Activated CD4-positive, CD25-positive, alpha-beta regulatory T cell treated with anti-CD3 and anti-CD28 coated beads, Interleukin-2, amount 50 U/mL, for 24 hours (primary cell): ENCODE data around the gene PPARD.
A peak's percentile ranks its signal among the peaks of the same experiment; 100 is the strongest.
"Not testable (repeated sequence)": the region's sequence is repeated elsewhere in the genome, so short reads cannot be mapped to it uniquely, and the experiment has no call there.

Experiments used
- ATAC-seq, 2 donors: fragments of 150-1000 bp; cut with Tn5 transposase; one replicate each; pipeline ENCODE4 v1.10.0; 2021; ENCODE audit warnings: mild to moderate bottlenecking in 1 of 2, moderate library complexity in 1 of 2

PPARD gene

DNA sequence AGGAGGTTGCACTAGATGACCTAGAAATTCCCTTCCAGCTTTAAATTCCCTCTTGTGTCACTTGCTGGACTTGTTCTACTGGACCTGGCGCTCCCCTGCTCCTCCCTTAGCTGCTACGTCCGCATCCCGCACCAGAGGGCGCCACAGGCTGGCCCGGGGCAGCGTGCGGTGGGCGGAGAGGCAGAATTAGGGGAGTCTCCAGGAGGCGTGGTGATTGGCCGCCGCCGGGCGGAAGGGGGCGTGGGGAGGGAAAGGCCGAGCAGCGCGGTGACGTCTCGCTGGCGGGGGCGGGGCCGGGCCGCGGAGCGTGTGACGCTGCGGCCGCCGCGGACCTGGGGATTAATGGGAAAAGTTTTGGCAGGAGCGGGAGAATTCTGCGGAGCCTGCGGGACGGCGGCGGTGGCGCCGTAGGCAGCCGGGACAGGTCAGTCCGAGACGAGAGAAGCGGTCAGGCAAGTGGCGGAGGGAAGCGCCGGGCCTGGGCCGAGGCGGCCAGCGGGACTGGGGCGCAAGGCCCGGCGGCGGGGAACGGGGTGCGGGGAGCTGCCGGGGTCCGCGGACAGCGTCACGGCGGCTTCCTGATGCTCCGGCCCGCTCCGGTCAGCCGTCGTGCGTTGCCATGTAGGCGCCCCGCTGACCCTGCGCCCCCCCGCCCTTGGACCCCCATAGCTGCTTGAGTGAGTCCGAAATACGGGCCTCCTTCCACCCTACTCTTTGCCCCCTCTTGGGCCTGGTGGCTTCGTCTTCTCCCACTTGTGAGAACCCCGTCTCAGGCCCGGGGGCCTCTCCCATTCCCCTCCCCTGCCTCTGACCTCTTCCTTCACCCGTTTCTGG lies at the start of gene PPARD:
Gene PPARD, plus strand, starts transcription at position 301 of the 834 bp plus-strand sequence. CDS start 68,530 bp downstream, outside the sequence.
- ATAC-seq = peak; percentile 98 to 99

GRCh38 chr6:35293681-35294080 lies 48.7 kb upstream of the PPARD start:
- ATAC-seq = no peak

DNA sequence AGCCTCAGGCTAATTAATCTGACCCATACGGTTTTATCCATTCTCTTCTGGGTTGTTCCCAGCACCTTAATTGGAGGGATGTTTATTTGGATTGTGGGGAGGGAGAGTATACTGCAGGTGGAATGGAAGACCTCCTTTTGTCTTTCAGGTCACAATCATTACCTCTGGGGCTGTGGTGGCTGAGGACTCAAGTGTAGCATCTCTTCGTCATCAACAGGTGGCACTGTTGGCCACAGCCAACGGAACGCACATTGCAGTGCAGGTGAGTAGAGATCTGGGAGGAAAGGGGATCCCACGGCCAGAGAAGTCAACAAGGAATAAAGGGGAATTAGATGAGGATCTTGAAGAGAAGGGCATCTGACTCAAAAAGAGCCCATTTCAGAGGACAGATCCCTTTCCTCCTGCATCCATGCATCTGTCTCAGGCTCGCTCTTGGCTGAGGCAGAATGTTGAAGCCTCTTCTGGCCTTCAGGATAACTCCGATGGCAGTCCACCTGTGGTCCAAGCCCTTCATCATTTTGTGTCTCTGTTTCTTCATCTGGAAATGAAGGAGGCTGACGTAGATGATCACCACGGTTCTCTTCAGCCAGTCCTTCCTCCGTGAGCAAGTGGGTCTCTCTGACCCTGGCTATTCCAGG lies 47.9 kb upstream of the PPARD start:
- peak; percentile 22 to 23 for ATAC-seq

DNA sequence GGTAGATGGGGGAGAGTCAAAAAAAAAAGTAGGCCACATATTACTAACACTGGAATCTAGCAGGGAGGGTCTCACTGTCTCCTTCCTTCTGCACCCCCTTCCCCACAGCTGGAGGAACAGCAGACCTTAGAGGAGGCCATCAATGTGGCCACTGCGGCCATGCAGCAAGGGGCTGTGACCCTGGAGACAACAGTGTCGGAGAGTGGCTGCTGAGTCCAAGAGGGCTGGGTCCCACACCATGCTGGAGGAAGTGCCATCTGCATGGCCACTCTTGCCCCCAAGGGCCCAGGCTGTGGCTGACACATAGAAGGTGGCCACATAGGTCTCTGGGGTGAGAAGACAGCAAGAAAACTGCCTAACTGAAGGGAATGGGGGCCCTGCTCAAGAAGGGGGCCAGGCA lies 47.3 kb upstream of the PPARD start:
- ATAC-seq = no peak

GRCh38 chr6:35295521-35296315 lies 46.6 kb upstream of the PPARD start:
- ATAC-seq = no peak

DNA sequence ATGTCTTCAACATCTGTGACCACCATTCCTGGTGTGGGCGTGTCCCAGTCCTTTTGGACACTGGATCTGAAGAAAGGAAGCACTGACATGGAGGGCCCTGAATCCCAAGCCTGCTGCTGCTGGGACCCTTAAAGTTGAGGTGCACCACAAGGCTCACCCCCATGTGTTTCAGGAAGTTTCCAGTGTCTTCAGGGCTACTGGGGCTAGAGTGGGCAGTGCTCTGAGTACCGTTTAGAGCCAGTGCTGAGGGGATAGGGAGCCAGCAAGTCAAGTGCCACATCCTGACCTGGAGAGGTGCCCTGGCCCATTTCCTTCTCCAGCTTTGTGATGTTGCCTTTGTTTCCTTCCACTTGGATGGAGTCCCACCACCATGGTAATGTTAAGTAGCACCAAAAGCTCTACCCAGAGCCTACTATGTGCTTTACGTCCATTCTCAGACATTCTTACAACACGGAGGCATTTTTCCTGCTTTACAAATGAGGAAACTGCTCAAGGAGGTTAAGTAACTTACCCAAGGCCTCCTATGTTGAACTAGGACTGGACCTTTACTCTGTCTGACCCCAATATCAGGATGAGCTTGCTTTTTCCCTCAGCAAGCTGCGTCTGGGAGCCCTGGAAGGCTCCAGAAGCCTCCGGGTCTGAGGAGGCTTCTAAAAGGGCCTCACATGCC lies 45.3 kb upstream of the PPARD start:
- no peak for ATAC-seq

DNA sequence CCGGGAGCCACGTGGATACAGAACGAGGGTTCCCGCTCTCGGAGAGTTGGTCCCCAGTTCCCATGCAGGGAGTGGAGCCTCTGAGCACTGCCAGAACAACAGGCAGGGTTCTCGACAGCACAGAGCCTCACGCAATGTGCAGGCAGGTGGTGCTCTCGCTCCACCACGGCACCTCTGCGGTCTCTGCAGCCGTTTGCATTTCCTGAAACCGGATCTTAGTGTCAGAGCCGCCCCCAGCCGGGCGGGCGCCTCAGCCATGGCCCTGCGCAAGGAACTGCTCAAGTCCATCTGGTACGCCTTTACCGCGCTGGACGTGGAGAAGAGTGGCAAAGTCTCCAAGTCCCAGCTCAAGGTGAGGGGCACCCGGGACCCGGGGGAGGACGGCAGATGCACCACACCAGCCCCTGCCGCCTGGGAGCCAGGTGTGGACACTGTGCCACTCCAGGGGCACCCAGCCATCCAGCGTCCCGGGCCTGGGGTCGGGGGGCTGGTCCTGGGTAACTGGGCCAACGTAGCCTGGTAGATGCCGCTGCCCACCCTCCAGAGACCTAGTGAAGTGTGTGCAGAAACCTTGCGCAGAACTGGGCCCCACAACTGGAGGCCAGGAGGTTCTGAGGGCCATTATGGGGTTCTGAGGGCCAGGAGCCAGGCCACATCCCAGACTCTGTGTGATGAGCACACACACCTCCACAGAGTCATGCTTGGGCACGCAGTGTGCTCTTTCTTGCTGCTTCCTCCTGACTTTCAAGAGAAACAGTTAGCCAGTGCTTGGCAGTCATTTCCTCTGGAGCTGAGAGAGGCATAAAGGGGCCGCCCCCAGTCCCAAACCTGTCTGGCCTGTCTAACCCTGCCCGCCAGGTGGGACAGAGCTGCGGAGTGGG lies 44.5 kb upstream of the PPARD start, which contains the start of gene DEF6:
Gene DEF6, plus strand, starts transcription at position 218 of the 881 bp plus-strand sequence. Its CDS starts 39 bp downstream, at position 257.
- peak; percentile 85 to 86 for ATAC-seq

DNA sequence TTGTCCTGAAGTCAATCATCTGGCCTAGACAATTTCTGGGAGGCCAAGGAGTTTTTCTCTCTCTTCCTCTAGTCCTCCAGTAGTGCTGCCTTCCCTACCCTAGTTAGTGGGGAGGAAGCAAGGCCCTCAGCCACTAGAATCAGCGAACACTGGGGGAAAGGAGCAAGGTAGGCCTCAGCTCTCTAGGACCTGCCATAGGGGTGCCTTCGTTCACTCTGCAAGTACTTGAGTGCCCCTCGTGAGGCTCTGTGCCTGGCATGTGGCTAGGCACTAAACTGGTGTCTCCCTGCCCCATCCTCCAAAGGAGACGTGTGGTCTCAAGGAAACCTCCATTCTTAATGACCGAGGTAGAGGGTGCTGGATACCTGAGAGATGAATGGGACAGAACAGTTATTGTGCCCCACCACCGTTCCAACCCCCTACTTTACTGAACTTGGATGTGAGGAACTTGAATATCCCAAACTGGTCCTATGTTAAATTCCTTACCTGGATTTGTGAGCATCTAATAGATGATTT lies 43.7 kb upstream of the PPARD start:
- ATAC-seq = no peak

DNA sequence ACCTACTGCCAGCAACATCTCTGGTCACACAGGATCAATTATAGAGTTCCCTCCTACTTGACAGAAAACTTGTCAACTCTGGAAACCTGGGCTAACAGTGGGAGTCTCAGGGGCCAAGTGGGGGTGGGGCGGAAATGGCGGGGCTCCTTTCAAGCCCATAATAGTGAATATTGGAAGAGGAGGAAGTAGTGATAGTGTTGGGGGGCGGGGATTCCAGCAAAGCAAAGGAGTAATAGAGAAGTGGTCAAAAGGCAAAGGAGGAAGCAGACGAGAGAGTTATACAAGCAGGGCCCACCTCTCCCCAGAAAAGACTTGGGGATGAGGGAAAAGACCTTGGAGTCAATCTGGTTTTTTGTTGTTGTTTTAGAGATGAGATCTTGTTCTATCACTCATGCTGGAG lies 42.7 kb upstream of the PPARD start:
- no peak for ATAC-seq

DNA sequence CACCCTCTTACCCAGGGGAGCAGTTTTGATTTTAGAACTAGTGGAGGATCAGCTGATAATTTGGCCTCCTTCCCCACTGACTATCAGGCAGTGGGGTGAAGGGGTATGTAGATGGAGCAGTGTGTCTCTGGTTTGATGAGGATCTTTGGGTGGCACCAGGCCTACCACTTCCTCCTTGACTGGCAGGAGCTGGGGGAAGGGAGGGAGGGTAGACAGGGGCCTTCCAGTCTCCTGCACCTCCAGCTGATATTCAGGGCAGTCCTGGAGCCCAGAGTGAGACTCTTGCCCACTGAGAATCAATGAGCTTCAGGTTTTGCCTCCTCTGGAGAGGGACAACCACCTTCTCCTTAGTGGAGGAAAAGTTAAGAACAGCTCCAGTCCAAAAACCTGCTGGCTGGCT lies 41.5 kb upstream of the PPARD start:
- no peak for ATAC-seq

DNA sequence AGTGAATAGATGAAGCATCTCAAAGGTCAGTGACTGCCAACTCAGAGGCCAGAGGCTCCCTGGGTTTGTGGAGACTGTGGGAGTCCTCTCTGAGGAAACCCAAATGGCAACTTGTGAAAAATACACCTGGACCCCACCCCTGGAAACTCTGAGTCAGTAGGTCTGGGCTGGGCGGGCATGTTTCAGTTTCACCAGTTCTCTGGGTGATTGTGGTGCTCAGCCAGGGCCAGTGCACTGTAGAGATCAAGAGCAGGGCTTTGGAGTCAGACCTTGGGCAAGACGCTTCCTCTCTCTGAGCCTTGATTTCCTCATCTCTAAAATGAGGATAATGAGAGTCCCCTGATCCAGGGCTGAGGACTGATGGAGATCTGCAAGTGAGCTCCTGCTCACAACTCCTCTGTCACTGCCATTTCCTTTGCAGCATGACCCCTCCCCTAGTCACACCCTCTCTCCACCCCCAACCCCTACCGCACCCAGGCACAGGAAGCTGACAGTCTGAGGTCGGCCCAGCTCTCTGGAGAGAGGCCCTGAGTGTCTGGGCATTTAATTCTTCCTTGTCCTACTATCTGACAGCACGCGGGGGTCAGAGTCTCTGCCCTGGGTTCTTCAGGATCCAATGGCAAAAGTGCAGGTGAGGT lies 39.6 kb upstream of the PPARD start:
- peak; percentile 85 to 88 for ATAC-seq

GRCh38 chr6:35304299-35304698 lies 38.1 kb upstream of the PPARD start:
- ATAC-seq = no peak

GRCh38 chr6:35305117-35305516 lies 37.2 kb upstream of the PPARD start:
- no peak for ATAC-seq

GRCh38 chr6:35307138-35307537 lies 35.2 kb upstream of the PPARD start:
- not testable (repeated sequence) for ATAC-seq

DNA sequence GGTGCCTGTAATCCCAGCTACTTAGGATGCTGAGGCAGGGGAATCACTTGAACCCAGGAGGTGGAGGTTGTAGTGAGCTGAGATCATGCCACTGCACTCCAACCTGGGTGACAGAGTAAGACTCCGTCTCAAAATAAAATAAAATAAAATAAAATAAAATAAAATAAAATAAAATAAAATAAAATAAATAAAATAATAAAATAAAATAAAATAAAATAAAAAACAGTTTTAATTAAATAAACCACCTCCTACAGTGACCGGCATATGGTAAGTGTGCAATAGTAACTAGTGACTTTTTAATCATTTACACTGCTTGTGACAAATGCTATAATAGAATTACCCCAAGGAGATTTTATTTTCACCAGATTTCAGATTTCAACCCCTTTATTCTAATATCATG lies 33.8 kb upstream of the PPARD start:
- not testable (repeated sequence) for ATAC-seq

DNA sequence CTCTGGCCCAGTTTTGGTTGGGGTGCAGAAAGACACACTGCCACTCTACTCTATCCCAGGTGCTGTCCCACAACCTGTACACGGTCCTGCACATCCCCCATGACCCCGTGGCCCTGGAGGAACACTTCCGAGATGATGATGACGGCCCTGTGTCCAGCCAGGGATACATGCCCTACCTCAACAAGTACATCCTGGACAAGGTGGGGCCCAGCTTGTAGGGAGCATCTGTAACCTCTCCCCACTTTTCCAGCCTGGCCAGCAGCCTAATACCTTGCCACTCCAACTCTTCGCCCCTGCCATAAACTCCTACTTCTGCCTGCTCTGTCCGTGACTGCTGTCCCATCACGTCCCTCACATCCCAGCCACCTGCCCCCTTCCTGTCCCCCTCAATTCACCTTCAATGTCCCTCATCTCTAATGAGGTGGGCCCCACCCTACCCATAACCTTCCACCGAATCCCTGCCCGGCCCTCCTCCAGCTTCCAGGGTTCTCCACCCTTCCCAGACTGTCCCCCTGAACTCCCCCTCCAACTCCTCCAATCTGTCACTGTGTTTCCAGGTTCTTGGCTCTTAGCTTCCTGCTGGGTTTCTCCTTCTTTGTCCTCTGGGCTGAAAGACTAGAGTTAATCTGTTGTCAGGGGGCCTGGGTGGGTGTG lies 32.6 kb upstream of the PPARD start:
- no peak for ATAC-seq

DNA sequence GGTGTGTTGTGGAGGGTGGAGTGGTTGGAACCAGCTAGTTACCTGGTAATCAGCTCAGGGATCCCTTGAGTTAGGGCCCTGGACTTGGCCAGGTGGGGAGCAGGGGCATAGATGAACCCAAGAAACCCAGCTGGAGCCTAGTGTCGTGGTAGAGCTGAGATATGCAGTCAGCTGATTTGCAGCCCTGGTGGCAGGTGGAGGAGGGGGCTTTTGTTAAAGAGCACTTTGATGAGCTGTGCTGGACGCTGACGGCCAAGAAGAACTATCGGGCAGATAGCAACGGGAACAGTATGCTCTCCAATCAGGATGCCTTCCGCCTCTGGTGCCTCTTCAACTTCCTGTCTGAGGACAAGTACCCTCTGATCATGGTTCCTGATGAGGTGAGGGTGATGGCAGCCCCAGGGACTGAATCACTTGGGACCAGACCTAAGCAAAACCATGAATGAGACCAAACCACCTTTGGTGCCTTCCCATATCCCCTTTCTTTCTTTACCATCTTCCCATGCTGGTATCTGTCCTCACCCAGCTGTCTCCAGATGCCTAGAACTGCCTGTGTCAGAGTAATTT lies 32.0 kb upstream of the PPARD start:
- ATAC-seq = peak; percentile 56 to 68

GRCh38 chr6:35311390-35312075 lies 30.8 kb upstream of the PPARD start:
- ATAC-seq = peak; percentile 68 to 70

DNA sequence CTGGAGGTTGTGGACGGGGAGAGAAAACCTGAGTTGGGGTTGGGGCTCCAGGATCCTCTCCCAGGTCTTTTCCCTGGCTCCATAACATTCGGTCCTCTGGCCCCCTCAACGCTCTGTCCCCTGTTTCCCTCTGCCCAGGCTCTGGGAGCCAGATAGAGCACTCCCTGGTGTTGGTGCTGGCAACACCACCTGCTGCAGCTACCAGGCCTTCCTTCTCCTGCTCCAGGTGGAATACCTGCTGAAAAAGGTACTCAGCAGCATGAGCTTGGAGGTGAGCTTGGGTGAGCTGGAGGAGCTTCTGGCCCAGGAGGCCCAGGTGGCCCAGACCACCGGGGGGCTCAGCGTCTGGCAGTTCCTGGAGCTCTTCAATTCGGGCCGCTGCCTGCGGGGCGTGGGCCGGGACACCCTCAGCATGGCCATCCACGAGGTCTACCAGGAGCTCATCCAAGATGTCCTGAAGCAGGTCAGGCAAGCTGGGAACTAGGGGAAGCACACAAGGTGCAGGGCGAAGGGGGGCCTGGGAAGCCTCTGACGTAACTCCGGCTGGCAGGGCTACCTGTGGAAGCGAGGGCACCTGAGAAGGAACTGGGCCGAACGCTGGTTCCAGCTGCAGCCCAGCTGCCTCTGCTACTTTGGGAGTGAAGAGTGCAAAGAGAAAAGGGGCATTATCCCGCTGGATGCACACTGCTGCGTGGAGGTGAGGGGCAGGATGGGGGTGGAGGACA lies 30.1 kb upstream of the PPARD start:
- no peak for ATAC-seq
